IMR-90 (cell line): Measurements from ENCODE around the gene RUBCN.
"Not testable (repeated sequence)": the region's sequence is repeated elsewhere in the genome, so short reads cannot be mapped to it uniquely, and the experiment has no call there.

Experiments
- CEBPB ChIP-seq: IDR thresholded peaks from 2 replicates; pipeline ENCODE4 v1.6.1; 2012; ENCODE audit warnings: low read depth, low read length, improper control_type of control experiment
- CTCF ChIP-seq: conservative IDR thresholded peaks from 2 replicates; pipeline ENCODE4 v1.5.1; 2012; ENCODE audit warnings: mild to moderate bottlenecking, low read depth, low read length, improper control_type of control experiment
- FOS ChIP-seq: fragments of 150-350 bp; IDR thresholded peaks from 2 replicates; pipeline ENCODE4 v1.6.1; 2016; ENCODE audit warnings: low read depth, low read length
- MAFK ChIP-seq: IDR thresholded peaks from 2 replicates; pipeline ENCODE4 v1.6.1; 2012; ENCODE audit warnings: low read depth, low read length, improper control_type of control experiment
- MAZ ChIP-seq: IDR thresholded peaks from 2 replicates; pipeline ENCODE4 v1.6.1; 2012; ENCODE audit warnings: low read depth, mild to moderate bottlenecking, low read length, improper control_type of control experiment, moderate library complexity, borderline replicate concordance
- MXI1 ChIP-seq: IDR thresholded peaks from 2 replicates; pipeline ENCODE4 v1.6.1; 2012; ENCODE audit warnings: low read depth, mild to moderate bottlenecking, low read length, moderate library complexity, borderline replicate concordance
- NFE2L2 ChIP-seq: fragments of 150-350 bp; IDR thresholded peaks from 2 replicates; pipeline ENCODE4 v1.6.1; 2016; ENCODE audit warnings: low read depth, mild to moderate bottlenecking, low read length
- POLR2A ChIP-seq: IDR thresholded peaks from 2 replicates; pipeline ENCODE4 v1.6.1; 2012; ENCODE audit warnings: mild to moderate bottlenecking, low read depth, low read length
- RAD21 ChIP-seq: IDR thresholded peaks from 2 replicates; pipeline ENCODE4 v1.6.1; 2012; ENCODE audit warnings: low read length, improper control_type of control experiment
- RCOR1 ChIP-seq: IDR thresholded peaks from 2 replicates; pipeline ENCODE4 v1.6.1; 2012; ENCODE audit warnings: mild to moderate bottlenecking, low read length, improper control_type of control experiment; ENCODE audit not compliant: insufficient replicate concordance

- not testable (repeated sequence) for TF ChIP-seq POLR2A, CTCF, RAD21, NFE2L2, RCOR1, MAFK, CEBPB, FOS, MXI1, MAZ
Measured at GRCh38 chr3:197652860-197653259, 83.8 kb downstream of the RUBCN start.
